HG03135 (cell line): ENCODE results near the gene IFNA17.
"Not testable (repeated sequence)": the region's sequence is repeated elsewhere in the genome, so short reads cannot be mapped to it uniquely, and the experiment has no call there.

Experiments used
- ATAC-seq: cut with Tn5 transposase; IDR thresholded peaks from one replicate; pipeline ENCODE4 v1.9.1; 2021; ENCODE audit warnings: mild to moderate bottlenecking, moderate library complexity; ENCODE audit not compliant: unreplicated experiment

Gene IFNA17

GRCh38 chr9:21210782-21211181, 17.2 kb downstream of the IFNA17 start:
- not testable (repeated sequence) for ATAC-seq

DNA sequence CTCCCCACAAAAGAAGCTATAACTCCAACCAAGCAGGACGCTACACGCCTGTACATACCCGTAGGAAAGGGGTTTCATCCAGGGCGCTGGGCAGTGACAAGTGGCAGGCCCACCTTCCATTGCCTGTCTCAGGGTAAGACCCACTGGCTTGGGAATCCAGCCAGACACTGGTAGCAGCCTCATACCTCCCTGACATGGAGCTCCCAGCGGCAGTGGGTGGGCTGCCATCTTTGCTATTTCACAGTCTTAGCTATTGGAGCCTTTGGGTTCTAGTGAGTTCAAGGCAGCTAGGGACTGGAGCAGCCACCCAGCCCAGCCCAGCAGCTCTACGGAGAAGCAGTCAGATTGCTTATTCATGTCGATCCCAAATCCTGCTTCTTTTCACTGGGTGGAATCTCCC, 17.7 kb downstream of the IFNA17 start:
- ATAC-seq: no peak

GRCh38 chr9:21207043-21207442, 21.0 kb downstream of the IFNA17 start, which contains the start of gene IFNA10:
Gene IFNA10 (minus strand): TSS chr9:21207143. CDS start chr9:21207097, 46 bp downstream.
- not testable (repeated sequence) for ATAC-seq

- ATAC-seq: no peak
Measured at GRCh38 chr9:21205204-21205603, 22.8 kb downstream of the IFNA17 start.

DNA sequence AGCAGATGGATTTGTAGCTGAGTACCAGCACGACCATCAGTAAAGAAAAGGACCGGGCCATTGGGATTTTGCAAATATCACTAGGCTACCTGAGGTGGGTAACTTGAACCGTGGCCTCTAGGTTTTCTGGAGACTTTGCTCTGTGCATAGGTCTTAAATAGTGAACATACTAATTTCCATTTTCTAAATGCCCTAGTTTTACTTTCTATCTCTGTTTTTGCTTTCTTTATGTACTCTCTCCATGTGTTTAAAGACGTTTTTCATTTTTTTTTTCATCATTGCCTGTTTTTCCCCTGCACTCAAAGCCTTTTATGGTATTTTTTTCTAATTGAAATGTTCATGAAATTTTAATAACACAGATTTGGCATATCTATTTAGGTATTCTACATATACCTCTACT, 25.9 kb downstream of the IFNA17 start, which contains the start of gene IFNA7:
Gene IFNA7 (minus strand): TSS at position 101 of the 400 bp plus-strand sequence. CDS start 40 bp downstream, at position 61.
- not testable (repeated sequence) for ATAC-seq

- peak; percentile 91 for ATAC-seq
Measured at GRCh38 chr9:21194867-21195776, 32.9 kb downstream of the IFNA17 start.

DNA sequence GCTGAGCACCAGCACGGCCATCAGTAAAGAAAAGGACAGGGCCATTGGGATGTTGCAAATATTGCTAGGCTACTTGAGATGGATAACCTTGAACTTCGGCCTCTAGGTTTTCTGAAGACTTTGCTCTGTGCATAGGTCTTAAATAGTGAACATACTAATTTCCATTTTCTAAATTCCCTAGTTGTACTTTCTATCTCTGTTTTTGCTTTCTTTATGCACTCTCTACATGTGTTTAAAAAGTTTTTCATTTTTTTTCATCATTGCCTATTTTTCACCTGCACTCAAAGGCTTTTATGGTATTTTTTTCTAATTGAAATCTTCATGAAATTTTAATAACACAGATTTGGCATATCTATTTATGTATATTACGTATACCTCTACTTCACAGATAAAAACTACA, 40.5 kb downstream of the IFNA17 start, which contains the start of gene IFNA4:
Gene IFNA4 (minus strand): TSS at position 101 of the 400 bp plus-strand sequence. CDS start 56 bp downstream, at position 45.
- ATAC-seq: not testable (repeated sequence)

DNA sequence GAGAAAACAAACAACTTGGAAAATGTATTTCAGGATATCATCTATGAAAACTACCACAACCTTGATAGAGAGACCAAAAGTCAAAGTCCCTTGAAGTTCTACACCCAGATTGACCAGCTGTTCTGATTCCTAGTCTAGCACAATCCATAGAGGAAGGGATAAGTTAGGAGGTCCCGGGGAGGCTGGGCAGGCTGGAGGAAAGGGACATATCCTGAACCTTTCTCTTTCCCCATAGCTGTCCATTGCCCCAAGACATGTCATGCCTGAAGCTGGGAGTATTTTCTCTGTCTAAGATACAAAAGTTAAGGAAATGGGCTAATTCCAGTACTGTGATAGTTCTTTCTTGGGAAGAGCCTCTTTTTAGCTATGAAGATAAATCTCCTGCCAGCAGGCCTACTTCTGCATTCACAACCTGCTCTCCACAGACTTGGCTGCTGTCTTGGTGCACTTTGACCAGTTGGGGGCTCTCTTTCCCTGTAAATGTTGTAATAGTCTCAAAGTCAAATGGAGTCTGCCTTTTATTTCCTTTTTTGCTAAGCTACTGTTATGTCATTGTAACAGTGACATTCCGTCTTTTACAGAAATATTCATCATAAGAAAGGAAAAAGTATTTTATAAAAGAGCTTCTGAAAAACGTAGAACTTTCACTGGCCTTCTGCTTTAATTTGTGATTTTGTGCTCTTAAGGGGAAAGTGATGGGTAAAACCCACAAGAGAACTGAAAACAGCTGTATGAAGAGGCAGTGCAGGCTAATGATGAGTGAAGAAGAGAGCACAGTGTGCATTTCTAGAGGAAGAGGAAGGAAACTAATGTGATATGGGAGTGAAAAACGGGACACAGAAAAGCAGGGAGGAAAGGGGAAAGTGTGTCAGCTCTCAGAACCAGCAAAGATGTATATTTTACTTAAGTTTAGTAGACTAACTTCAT, 44.9 kb downstream of the IFNA17 start:
- peak; percentile 92 for ATAC-seq
